Activated naive CD8-positive, alpha-beta T cell treated with anti-CD3 and anti-CD28 coated beads for 36 hours (primary cell): ENCODE measurements around the gene GTPBP10. TPM values are rescaled to one million over a fixed set of nuclear protein-coding genes. Genes with fewer than 3 reads are reported as not detected.
A peak's percentile ranks its signal among the peaks of the same experiment; 100 is the strongest.
"Not testable (repeated sequence)": the region's sequence is repeated elsewhere in the genome, so short reads cannot be mapped to it uniquely, and the experiment has no call there.

Experiments
- DNase-seq: peaks from one replicate; pipeline ENCODE4 v3.0.0; 2021
- H3K27ac Mint-ChIP-seq: one replicate; pipeline ENCODE4 v1.8.0; 2022; ENCODE audit warnings: mild to moderate bottlenecking, moderate library complexity, mixed read lengths
- H3K27me3 Mint-ChIP-seq: one replicate; pipeline ENCODE4 v1.8.0; 2022; ENCODE audit warnings: mild to moderate bottlenecking, mixed read lengths
- H3K36me3 Mint-ChIP-seq: one replicate; pipeline ENCODE4 v1.8.0; 2021; ENCODE audit warnings: mild to moderate bottlenecking, mixed read lengths
- H3K4me1 Mint-ChIP-seq: one replicate; pipeline ENCODE4 v1.8.0; 2021; ENCODE audit warnings: mixed read lengths
- H3K4me3 Mint-ChIP-seq: one replicate; pipeline ENCODE4 v1.8.0; 2022; ENCODE audit warnings: mild to moderate bottlenecking, moderate library complexity, mixed read lengths
- H3K9me3 Mint-ChIP-seq: one replicate; pipeline ENCODE4 v1.8.0; 2022; ENCODE audit warnings: mixed read lengths
- total RNA-seq, 2 experiments: library from RNA; stranded (reverse); gene quantifications; one replicate each; pipeline ENCODE4 v1.2.3, GENCODE V29; 2021

The GTPBP10 gene
- total RNA-seq, 2 experiments from 2014 or later: 56.6 to 58.5 TPM

DNA sequence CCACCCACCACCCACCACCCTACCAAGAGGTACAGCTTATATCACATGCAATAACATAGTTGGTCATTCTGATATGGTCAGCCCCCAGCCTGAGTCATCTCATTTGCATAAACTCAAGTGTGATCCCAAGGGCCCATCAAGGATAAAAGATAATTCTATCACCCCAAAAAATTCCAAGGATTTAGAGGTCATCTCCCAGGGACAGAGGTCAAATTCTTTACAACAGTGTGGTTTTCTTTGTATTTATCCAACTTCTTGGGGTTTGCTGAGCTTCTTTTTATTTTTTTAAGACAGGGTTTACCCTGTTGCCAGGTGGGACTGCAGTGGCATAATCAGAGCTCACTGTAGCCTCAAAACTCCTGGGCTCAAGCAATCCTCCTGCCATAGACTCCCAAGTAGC, 9.4 kb upstream of the GTPBP10 start:
- H3K27me3 Mint-ChIP-seq: peaks cover 14% of the 10 kb centered on the region
- H3K9me3 Mint-ChIP-seq: no peaks in the 10 kb centered on the region
- no peaks in the 10 kb centered on the region for H3K36me3 Mint-ChIP-seq

DNA sequence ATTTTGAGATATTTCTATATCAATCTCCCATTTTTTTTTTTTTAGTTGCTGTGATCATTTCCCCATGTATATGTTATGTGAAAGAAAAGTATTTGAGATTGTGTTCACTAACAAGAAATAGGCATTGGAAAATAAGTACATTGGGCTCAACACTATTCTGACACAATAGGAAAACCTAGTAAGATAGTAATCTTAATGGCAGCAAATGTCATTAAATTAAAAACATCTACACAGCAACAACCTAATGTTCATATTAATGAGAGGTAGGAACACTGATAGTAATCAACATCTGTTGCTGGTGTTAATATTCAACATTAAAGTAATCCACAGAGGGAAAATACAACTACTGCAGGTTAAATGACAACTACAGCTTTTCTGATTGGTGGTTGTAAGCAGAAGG, 1.5 kb upstream of the GTPBP10 start:
- Mint-ChIP-seq H3K4me1 (peaks cover 24% of the 10 kb centered on the region), H3K9me3 (peaks cover 4% of the 10 kb centered on the region), H3K27ac (peak overlapping the region; percentile 98), H3K36me3 (peaks cover 29% of the 10 kb centered on the region), H3K4me3 (peak overlapping the region; percentile 94), H3K27me3 (no peaks in the 10 kb centered on the region)
- no peak for DNase-seq

More for the DNA sequence above, 9.4 kb upstream of the GTPBP10 start:
- no peak overlapping the region for H3K4me3 Mint-ChIP-seq
- no peak for DNase-seq
- no peak overlapping the region for H3K27ac Mint-ChIP-seq
- H3K4me1 Mint-ChIP-seq: no peaks in the 10 kb centered on the region

DNA sequence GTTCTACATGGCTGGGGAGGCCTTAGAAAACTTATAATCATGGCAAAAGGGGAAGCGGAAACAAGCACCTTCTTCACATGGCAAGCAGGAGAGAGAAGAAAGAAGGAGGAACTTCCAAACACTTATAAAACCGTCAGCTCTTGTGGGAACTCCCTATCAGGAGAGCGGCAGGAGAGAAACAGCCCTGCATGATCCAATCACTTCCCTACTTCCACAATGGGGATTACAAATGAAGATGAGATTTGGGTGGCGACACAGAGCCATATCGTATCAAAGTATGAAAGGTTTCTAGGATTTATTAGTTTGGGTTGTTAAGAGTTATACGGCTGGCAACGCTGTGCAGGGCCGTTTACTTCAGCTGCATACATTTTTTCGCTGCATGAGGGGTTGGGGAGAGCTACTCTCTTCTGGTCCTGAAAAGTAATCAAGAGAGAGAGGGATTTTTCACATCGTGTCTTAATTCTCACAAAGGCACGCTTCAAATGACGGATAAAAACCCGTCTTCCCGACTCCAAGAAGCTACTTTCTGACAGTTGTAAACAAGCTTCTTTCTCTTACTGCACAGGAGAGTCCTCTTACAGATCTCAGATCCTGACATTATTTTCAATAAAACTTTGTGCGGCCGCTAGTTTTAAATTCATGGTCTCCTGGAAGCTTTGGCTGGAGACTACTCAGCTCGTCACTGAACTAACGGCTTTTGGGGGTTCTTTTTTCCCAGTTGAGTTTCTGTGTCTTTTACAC, 751 bp upstream of the GTPBP10 start:
- Mint-ChIP-seq H3K36me3 (peaks cover 34% of the 10 kb centered on the region), H3K9me3 (peaks cover 6% of the 10 kb centered on the region), H3K27me3 (no peaks in the 10 kb centered on the region), H3K4me3 (peak overlapping the region; percentile 94), H3K4me1 (peaks cover 24% of the 10 kb centered on the region), H3K27ac (peak overlapping the region; percentile 98)
- no peak for DNase-seq

DNA sequence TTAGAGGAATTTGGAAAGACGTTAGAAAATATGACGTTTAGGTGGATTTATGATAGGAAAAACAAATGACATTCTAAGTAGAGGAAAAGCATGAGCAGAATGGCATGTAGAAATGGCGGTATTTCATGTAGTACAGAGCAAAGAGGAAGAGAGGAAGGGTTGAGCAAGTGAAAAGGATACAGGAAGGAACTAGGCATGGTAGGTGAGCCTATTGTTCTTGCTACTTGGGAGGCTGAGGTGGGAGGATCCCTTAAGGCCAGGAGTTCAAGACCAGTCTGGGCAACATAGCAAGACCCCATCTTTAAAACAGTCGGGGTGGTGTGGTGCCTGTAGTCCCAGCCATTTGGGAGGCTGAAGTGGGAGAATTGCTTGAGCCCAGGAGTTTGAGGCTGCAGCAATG, 1.2 kb downstream of the GTPBP10 start:
- peaks cover 6% of the 10 kb centered on the region for H3K9me3 Mint-ChIP-seq
- H3K27ac Mint-ChIP-seq: peak overlapping the region; percentile 98
- no peak for DNase-seq
- H3K4me3 Mint-ChIP-seq: peak overlapping the region; percentile 94
- H3K27me3 Mint-ChIP-seq: no peaks in the 10 kb centered on the region
- peaks cover 42% of the 10 kb centered on the region for H3K36me3 Mint-ChIP-seq
- peaks cover 34% of the 10 kb centered on the region for H3K4me1 Mint-ChIP-seq

GRCh38 chr7:90349305-90349704, 2.8 kb downstream of the GTPBP10 start:
- H3K4me3 Mint-ChIP-seq: no peak overlapping the region
- H3K9me3 Mint-ChIP-seq: peaks cover 6% of the 10 kb centered on the region
- peaks cover 53% of the 10 kb centered on the region for H3K36me3 Mint-ChIP-seq
- peaks cover 36% of the 10 kb centered on the region for H3K4me1 Mint-ChIP-seq
- no peak overlapping the region for H3K27ac Mint-ChIP-seq
- DNase-seq: no peak
- H3K27me3 Mint-ChIP-seq: no peaks in the 10 kb centered on the region

GRCh38 chr7:90350032-90350431, 3.5 kb downstream of the GTPBP10 start:
- H3K9me3 Mint-ChIP-seq, DNase-seq, H3K4me3 Mint-ChIP-seq, H3K27ac Mint-ChIP-seq, H3K27me3 Mint-ChIP-seq: not testable (repeated sequence)
- Mint-ChIP-seq H3K36me3 (peaks cover 56% of the 10 kb centered on the region), H3K4me1 (peaks cover 35% of the 10 kb centered on the region)

DNA sequence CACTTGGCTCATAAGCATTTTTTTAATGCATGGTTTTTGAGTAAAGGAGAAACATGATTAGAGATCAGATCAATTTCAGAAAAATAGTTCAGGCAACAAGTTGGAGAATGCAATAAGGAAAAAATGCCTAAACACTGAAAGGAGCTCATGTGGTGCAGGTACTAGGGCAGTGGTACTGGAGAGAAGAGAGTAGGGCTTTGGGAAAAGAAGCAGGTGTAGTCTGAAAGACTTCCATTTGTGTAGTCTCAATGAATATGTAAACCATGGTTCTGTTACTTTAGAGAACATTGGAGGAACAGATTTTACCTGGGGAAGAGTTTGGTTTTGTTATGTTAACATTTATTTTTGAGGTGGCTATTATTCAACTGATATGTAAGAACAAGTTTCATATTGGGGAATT, 5.5 kb downstream of the GTPBP10 start:
- Mint-ChIP-seq H3K27me3 (no peaks in the 10 kb centered on the region), H3K4me3 (no peak overlapping the region), H3K9me3 (peaks cover 14% of the 10 kb centered on the region), H3K4me1 (peaks cover 28% of the 10 kb centered on the region), H3K36me3 (peaks cover 67% of the 10 kb centered on the region), H3K27ac (no peak overlapping the region)
- DNase-seq: no peak

DNA sequence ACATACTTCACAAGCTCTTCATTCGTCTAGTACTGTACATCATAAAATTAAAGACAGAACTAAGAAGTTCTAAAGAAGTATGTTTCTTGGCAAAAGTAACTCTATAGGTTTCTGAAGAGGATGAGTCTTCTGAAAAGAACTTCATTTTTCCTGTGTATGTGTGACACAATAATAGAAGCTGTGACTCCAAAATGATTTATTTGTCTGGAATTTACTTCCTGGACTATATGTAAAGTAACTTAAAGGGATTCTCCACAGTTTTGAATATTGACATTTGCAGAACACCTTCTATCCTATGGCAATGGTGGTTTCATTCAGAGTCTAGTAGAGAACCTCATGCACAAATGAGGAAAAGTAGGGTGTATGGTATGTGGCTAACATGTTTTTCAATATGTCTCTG, 36.9 kb downstream of the GTPBP10 start:
- Mint-ChIP-seq H3K9me3 (no peaks in the 10 kb centered on the region), H3K27ac (no peak overlapping the region), H3K36me3 (peaks cover 39% of the 10 kb centered on the region)

GRCh38 chr7:90383861-90384260, 37.3 kb downstream of the GTPBP10 start:
- Mint-ChIP-seq H3K4me1 (no peaks in the 10 kb centered on the region), H3K9me3 (no peaks in the 10 kb centered on the region), H3K4me3 (no peak overlapping the region), H3K27ac (no peak overlapping the region), H3K36me3 (peaks cover 35% of the 10 kb centered on the region), H3K27me3 (no peaks in the 10 kb centered on the region)
- no peak for DNase-seq

More for the DNA sequence above, 36.9 kb downstream of the GTPBP10 start:
- Mint-ChIP-seq H3K27me3 (no peaks in the 10 kb centered on the region), H3K4me1 (no peaks in the 10 kb centered on the region), H3K4me3 (no peak overlapping the region)
- DNase-seq: no peak

DNA sequence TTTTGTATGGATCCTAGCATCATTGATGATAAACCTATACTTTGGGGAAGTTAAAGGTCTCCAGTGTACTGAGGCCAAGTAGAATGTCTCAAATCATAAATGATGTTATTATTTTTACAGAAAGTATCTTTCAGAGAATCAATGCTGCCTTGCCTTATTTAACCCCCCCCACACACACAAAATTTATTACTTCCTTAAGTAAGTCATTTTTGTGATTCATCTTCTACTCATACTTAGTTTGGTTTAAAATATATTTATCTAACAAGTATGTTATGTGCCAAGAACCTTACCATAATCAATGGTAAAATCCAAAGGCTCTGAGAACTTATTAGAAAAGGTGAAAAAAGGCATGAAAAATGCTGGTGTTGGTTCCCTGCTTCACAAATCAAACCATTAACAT, 37.9 kb downstream of the GTPBP10 start:
- no peaks in the 10 kb centered on the region for H3K9me3 Mint-ChIP-seq
- H3K27me3 Mint-ChIP-seq: no peaks in the 10 kb centered on the region
- H3K36me3 Mint-ChIP-seq: peaks cover 34% of the 10 kb centered on the region
- no peak for DNase-seq
- H3K27ac Mint-ChIP-seq: no peak overlapping the region
- no peaks in the 10 kb centered on the region for H3K4me1 Mint-ChIP-seq
- H3K4me3 Mint-ChIP-seq: no peak overlapping the region

DNA sequence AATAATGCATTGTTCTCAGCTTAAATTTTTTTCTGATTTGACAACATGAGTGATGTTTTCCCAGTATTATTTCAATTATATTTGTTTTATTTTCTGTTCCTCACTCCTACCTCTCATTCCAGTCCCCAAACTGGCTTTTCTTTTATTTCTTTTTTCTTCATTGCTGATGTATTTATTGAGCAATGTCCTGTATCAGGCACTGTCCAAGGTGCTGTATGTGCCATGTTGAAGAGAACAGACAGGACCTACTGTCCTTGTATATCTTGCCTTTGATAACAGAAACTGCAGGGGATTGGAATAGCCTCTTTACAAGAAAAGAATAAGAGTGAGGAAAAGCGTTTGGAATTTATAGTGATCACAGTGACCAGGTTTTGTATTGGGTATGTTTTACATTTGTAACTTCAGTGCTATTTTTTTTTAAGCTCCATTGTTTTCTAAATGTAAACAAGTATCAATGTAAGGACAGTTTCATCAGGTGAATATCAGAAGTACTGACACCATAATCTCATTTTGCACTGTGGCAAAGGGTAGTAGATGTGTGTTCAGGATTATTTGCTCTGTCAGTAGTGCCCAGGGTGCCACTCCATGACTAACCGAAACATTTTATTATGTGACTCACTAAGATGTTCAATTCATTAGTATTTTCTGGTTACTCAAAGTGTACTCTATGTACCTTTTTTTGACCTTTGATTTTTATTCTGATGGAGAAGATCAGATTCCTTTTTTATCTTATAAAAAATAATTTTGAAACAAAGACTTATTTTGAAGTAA, 41.1 kb downstream of the GTPBP10 start:
- Mint-ChIP-seq H3K27ac (no peak overlapping the region), H3K4me1 (no peaks in the 10 kb centered on the region), H3K9me3 (peaks cover 7% of the 10 kb centered on the region), H3K4me3 (no peak overlapping the region), H3K27me3 (no peaks in the 10 kb centered on the region), H3K36me3 (peaks cover 34% of the 10 kb centered on the region)
- no peak for DNase-seq

DNA sequence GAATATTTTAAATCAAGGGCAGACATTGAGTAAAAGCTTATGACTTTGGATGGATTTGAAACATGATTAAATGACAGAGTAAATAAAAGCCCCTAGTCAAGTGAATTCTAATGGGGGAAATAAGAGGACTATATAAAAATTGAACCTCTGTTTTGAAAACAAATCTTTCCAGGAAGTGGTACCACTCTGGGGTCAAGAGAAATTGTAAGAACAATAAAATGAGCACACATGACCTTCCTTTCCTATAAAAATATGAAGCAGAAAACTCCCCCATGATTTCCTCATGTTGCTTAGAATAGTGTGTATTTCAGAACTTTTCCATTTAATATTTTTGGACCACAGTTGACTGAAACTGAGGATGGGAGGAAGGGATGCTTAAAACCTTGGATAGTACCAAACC, 44.4 kb downstream of the GTPBP10 start:
- no peaks in the 10 kb centered on the region for H3K4me1 Mint-ChIP-seq
- no peaks in the 10 kb centered on the region for H3K27me3 Mint-ChIP-seq
- peaks cover 41% of the 10 kb centered on the region for H3K36me3 Mint-ChIP-seq
- H3K4me3 Mint-ChIP-seq: no peak overlapping the region
- peaks cover 19% of the 10 kb centered on the region for H3K9me3 Mint-ChIP-seq
- no peak for DNase-seq
- no peak overlapping the region for H3K27ac Mint-ChIP-seq

GRCh38 chr7:90391488-90391887, 45.0 kb downstream of the GTPBP10 start:
- Mint-ChIP-seq H3K9me3 (peaks cover 25% of the 10 kb centered on the region), H3K27me3 (no peaks in the 10 kb centered on the region)

GRCh38 chr7:90396420-90396819, 49.9 kb downstream of the GTPBP10 start:
- H3K27ac Mint-ChIP-seq: no peak overlapping the region
- peaks cover 34% of the 10 kb centered on the region for H3K36me3 Mint-ChIP-seq
- DNase-seq: no peak
- no peaks in the 10 kb centered on the region for H3K27me3 Mint-ChIP-seq
- H3K4me3 Mint-ChIP-seq: no peak overlapping the region
- peaks cover 42% of the 10 kb centered on the region for H3K9me3 Mint-ChIP-seq
- H3K4me1 Mint-ChIP-seq: no peaks in the 10 kb centered on the region

More at GRCh38 chr7:90391488-90391887, 45.0 kb downstream of the GTPBP10 start:
- no peak for DNase-seq
- Mint-ChIP-seq H3K4me3 (no peak overlapping the region), H3K36me3 (peaks cover 41% of the 10 kb centered on the region), H3K4me1 (no peaks in the 10 kb centered on the region), H3K27ac (no peak overlapping the region)

DNA sequence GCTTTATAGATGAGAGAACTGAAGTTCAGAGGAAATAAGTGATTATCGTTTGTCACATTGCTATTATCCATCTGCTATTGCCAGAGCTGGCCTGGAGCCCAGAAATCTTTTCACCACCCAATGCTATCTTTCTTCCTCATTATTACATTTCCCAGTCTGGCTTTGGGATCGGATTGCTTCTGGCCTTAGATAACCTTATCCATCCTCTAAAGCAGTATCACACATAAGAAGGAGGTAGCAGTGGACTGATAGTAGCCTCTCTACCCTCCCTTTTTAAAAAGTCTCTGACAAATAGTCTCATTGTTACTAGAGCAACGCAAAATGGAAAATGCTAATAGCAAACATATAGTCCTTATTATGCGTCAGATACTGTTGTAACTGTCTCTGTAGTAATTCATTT, 55.5 kb downstream of the GTPBP10 start:
- Mint-ChIP-seq H3K4me1 (peaks cover 15% of the 10 kb centered on the region), H3K36me3 (peaks cover 13% of the 10 kb centered on the region), H3K27me3 (no peaks in the 10 kb centered on the region), H3K27ac (no peak overlapping the region), H3K9me3 (peaks cover 19% of the 10 kb centered on the region), H3K4me3 (no peak overlapping the region)
- no peak for DNase-seq
